Tibial artery (tissue), 4 donors: ENCODE data around the gene SCFD1.

Experiments
- DNase-seq, 2 donors: peaks; one replicate each; pipeline ENCODE4 v3.0.0-alpha.2; 2019
- H3K27ac ChIP-seq, 2 donors: fragments of 200-600 bp; sonication (generic) in 1 of 2; 1 replicate in 1 of 2; 2 replicates in 1 of 2; pipeline ENCODE4 v1.5.1; 2018 to 2019; ENCODE audit warnings: mild to moderate bottlenecking in 1 of 2
- H3K27me3 ChIP-seq, 2 donors: fragments of 200-600 bp; sonication (generic) in 1 of 2; one replicate each; pipeline versions ENCODE4 v1.5.1 to v1.6.0; 2016 to 2019
- H3K36me3 ChIP-seq, 3 donors: fragments of 200-600 bp; sonication (generic) in 2 of 3; one replicate each; pipeline ENCODE4 v1.5.1; 2016 to 2019; ENCODE audit warnings: mild to moderate bottlenecking in 2 of 3
- H3K4me1 ChIP-seq, 4 donors: fragments of 200-600 bp; sonication (generic) in 2 of 4; 1 replicate in 3 of 4; 2 replicates in 1 of 4; pipeline ENCODE4 v1.5.1; 2016 to 2019
- H3K4me3 ChIP-seq, 2 donors: fragments of 200-600 bp; sonication (generic) in 1 of 2; 1 replicate in 1 of 2; 2 replicates in 1 of 2; pipeline ENCODE4 v1.5.1; 2018 to 2019; ENCODE audit warnings: mild to moderate bottlenecking in 2 of 2
- H3K9me3 ChIP-seq, 3 donors: fragments of 200-600 bp; sonication (generic) in 1 of 3; one replicate each; pipeline ENCODE4 v1.5.1; 2016 to 2019
- intact Hi-C: fragments of 100-400 bp; cut with DNase I; formaldehyde crosslinking; loops from one replicate; pipeline ENCODE4 v1.15.0; 2023; ENCODE audit warnings: low total_unique reads
- TF ChIP-seq, protein P1 (sequence below), 2 experiments: fragments of 200-600 bp in 1 of 2; fragments of 450-650 bp in 1 of 2; IDR thresholded peaks; one replicate each; pipeline ENCODE4 v1.5.1; 2017 to 2019; ENCODE audit warnings: antibody characterized with exemption in 2 of 2, mild to moderate bottlenecking in 1 of 2, moderate library complexity in 1 of 2

SCFD1 gene

DNA sequence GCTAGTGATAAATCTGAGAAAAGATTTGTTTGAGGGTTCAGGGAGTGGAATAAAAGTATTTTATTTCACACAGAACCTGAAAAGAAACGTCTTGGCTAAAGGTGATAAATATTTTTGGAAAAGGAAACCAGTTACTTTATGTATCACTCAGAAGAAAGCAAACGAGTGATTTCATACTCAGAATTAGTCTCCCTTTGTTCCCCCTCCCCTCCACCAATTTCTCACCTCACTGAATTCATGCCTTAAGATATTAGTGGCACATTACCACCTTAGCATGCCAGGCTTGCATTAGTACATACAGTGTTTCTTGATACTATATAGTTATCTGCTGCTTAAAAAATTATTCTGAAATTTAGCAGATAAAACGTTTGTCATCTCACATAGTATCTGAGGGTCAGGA lies 35.0 kb upstream of the SCFD1 start:
- DNase-seq, result no peak
- H3K36me3 ChIP-seq, result peaks cover 0 to 6% (median 6%) of the 10 kb centered on the region in 3 donors
- intact Hi-C loops, result no loop called here
- no peaks in the 10 kb centered on the region for H3K4me1 ChIP-seq
- no peak overlapping the region for H3K27ac ChIP-seq
- H3K4me3 ChIP-seq, result no peak overlapping the region
- no peaks in the 10 kb centered on the region for H3K27me3 ChIP-seq
- TF ChIP-seq, protein P1, sequence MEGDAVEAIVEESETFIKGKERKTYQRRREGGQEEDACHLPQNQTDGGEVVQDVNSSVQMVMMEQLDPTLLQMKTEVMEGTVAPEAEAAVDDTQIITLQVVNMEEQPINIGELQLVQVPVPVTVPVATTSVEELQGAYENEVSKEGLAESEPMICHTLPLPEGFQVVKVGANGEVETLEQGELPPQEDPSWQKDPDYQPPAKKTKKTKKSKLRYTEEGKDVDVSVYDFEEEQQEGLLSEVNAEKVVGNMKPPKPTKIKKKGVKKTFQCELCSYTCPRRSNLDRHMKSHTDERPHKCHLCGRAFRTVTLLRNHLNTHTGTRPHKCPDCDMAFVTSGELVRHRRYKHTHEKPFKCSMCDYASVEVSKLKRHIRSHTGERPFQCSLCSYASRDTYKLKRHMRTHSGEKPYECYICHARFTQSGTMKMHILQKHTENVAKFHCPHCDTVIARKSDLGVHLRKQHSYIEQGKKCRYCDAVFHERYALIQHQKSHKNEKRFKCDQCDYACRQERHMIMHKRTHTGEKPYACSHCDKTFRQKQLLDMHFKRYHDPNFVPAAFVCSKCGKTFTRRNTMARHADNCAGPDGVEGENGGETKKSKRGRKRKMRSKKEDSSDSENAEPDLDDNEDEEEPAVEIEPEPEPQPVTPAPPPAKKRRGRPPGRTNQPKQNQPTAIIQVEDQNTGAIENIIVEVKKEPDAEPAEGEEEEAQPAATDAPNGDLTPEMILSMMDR (IDR thresholded peaks at IDR 0.05), result no peak
- H3K9me3 ChIP-seq, result no peaks in the 10 kb centered on the region

DNA sequence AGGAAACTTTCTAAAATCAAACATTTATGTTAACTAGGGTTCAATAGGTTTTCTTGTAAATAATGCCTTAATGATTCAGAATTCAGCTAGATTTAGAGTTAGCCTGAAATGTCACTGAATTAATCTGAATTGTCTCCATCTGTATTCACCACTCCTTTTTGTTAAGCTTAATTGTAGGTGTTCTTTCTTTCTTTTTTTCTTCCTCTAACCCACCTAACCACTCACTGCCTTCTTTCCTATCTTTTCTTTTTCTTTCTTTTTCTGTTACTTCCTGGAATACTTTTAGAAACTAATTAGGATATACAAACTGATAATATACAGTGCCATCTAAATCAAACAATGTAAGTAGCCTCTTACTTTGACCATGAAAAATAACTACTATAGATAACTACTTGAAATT lies 33.2 kb upstream of the SCFD1 start:
- no peak for DNase-seq
- TF ChIP-seq, protein P1 (IDR thresholded peaks at IDR 0.05), result no peak
- H3K4me1 ChIP-seq, result no peaks in the 10 kb centered on the region
- intact Hi-C loops, result no loop called here
- no peaks in the 10 kb centered on the region for H3K9me3 ChIP-seq
- no peaks in the 10 kb centered on the region for H3K27me3 ChIP-seq
- H3K36me3 ChIP-seq, result peaks cover 0 to 13% (median 6%) of the 10 kb centered on the region in 3 donors
- no peak overlapping the region for H3K4me3 ChIP-seq
- no peak overlapping the region for H3K27ac ChIP-seq

DNA sequence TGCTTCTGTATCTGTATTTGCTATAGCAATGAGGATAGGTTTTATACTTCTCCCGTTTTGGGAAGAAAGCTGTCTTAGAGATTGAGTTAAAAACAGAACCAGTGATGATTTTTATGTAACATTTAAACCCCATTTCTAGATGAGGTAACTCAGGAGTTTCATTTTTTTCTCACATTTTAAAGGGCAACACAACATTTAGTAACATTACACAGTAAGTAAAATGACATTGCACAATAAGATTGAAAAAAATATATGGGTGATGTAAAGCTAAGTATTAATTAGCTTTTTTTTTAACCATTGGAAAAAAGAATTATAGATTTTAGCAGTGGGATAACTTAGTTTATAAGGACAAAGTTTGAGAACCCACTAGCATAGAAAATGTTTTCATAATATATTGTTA lies 25.2 kb upstream of the SCFD1 start:
- intact Hi-C loops, result no loop called here
- Histone ChIP-seq H3K27ac (no peak overlapping the region), H3K9me3 (no peaks in the 10 kb centered on the region), H3K4me1 (no peaks in the 10 kb centered on the region), H3K27me3 (no peaks in the 10 kb centered on the region), H3K36me3 (peaks cover 19 to 48% (median 25%) of the 10 kb centered on the region in 3 donors), H3K4me3 (no peak overlapping the region)
- no peak for DNase-seq
- TF ChIP-seq, protein P1 (IDR thresholded peaks at IDR 0.05), result no peak

DNA sequence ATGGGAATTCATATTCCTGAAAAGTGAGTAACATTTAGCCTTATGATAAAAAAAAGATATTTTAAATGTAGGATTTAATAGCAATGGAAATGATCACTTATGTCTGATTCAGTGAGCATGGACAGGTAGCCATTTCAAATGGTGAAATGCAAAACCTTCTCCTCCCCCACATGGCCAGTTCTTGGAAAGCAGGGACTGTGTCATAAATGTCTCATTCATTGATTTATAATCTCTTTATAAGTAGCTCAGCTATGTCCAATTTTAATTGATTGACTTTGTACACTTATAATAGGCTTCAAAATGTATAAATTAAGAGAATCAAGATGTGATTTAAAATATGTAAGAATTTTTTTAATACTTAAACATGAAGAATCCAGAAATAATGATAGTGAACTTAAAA lies 24.6 kb upstream of the SCFD1 start:
- Histone ChIP-seq H3K36me3 (peaks cover 25 to 51% (median 28%) of the 10 kb centered on the region in 3 donors), H3K27me3 (no peaks in the 10 kb centered on the region), H3K27ac (no peak overlapping the region), H3K4me1 (no peaks in the 10 kb centered on the region), H3K4me3 (no peak overlapping the region), H3K9me3 (no peaks in the 10 kb centered on the region)
- TF ChIP-seq, protein P1 (IDR thresholded peaks at IDR 0.05), result no peak
- intact Hi-C loops, result no loop called here
- DNase-seq, result no peak

DNA sequence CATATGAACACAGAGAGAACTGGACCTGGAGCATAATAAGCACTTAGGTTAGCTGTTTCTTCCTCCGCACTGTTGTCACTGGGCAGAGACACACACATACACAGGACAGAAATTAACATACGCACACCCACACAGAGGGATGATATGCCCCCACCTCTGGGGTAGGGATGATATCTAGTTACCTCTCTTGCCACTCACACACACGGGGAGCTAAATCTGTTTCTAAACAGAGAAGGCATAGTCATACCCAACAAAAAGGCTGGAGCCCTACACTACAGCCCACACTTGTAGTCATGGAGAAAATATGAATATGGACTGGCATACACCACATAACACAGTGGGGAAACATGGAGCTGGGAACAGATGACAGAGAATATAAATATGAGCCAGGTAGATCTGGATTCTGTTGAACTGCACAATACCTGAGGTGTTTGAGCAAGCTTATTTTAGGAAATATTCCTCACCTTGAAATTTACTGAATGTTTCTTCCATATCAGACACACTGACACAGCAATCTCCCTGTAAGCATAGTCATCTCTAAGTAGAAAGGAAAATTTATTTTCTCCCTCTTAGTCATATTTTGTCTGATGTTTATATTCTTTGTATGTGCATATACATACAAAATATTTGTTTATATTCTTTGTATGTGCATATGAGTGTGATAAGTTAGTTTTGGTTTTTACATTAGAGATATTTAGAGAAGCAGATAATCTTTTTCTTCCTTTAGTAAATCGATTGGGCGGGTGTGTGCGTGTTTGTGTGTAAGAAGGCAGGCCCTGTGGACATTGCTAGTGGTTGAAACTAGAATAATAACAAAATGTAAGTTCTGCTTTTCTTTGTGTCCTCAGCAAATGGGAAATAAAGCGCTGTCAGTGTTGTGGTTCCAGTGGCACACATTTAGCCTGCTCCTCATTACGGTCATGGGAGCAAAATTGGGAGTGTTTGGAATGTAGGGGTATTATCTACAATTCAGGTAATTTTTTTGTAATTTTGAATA lies 20.9 kb upstream of the SCFD1 start:
- TF ChIP-seq, protein P1 (IDR thresholded peaks at IDR 0.05), result no peak
- Histone ChIP-seq H3K4me1 (no peaks in the 10 kb centered on the region), H3K4me3 (no peak overlapping the region), H3K27me3 (no peaks in the 10 kb centered on the region), H3K9me3 (no peaks in the 10 kb centered on the region), H3K27ac (no peak overlapping the region), H3K36me3 (peaks cover 29 to 66% (median 41%) of the 10 kb centered on the region in 3 donors)
- intact Hi-C loops, result no loop called here
- no peak for DNase-seq
